Smooth muscle cell (in vitro differentiated cells): ENCODE results near the gene DENND2A. TPM values are rescaled to one million over a fixed set of nuclear protein-coding genes. Genes with fewer than 3 reads are reported as not detected.
A peak's percentile ranks its signal among the peaks of the same experiment; 100 is the strongest.

Source experiments
- DNase-seq: peaks from one replicate; lab custom pipeline; 2025; ENCODE audit not compliant: unreplicated experiment; lab: John Stamatoyannopoulos, UW
- H2AFZ ChIP-seq: fragments of 200-600 bp; sonication (generic); 2 replicates; pipeline ENCODE4 v1.6.0; 2016; ENCODE audit warnings: antibody characterized with exemption, low read depth, mild to moderate bottlenecking
- H3F3A ChIP-seq: fragments of 200-600 bp; sonication (generic); 2 replicates; pipeline ENCODE4 v1.6.0; 2017; ENCODE audit warnings: antibody characterized with exemption, low read depth
- H3K27ac ChIP-seq: fragments of 200-600 bp; sonication (generic); 2 replicates; pipeline ENCODE4 v1.5.1; 2016; ENCODE audit warnings: low read depth, mild to moderate bottlenecking
- H3K27me3 ChIP-seq: fragments of 200-600 bp; sonication (generic); 2 replicates; pipeline ENCODE4 v1.6.1; 2016; ENCODE audit warnings: low read depth, mild to moderate bottlenecking
- H3K36me3 ChIP-seq: fragments of 200-600 bp; sonication (generic); 2 replicates; pipeline ENCODE4 v1.5.1; 2016; ENCODE audit warnings: low read depth
- H3K4me1 ChIP-seq: fragments of 200-600 bp; sonication (generic); 2 replicates; pipeline ENCODE4 v1.5.1; 2016; ENCODE audit warnings: low read depth
- H3K4me2 ChIP-seq: fragments of 200-600 bp; sonication (generic); 2 replicates; pipeline ENCODE4 v1.6.0; 2016; ENCODE audit warnings: mild to moderate bottlenecking
- H3K4me3 ChIP-seq: fragments of 200-600 bp; sonication (generic); 2 replicates; pipeline ENCODE4 v1.5.1; 2016; ENCODE audit warnings: mild to moderate bottlenecking
- H3K79me2 ChIP-seq: fragments of 200-600 bp; sonication (generic); 2 replicates; pipeline ENCODE4 v1.6.0; 2016; ENCODE audit warnings: low read depth, mild to moderate bottlenecking
- H3K9ac ChIP-seq: fragments of 200-600 bp; sonication (generic); 2 replicates; pipeline ENCODE4 v1.6.0; 2016; ENCODE audit warnings: low read depth
- H3K9me3 ChIP-seq: fragments of 200-600 bp; sonication (generic); replicated peaks from 2 replicates; pipeline ENCODE4 v1.5.1; 2016; ENCODE audit warnings: low read depth
- H4K20me1 ChIP-seq: fragments of 200-600 bp; sonication (generic); 2 replicates; pipeline ENCODE4 v1.6.0; 2016; ENCODE audit warnings: low read depth
- WGBS: methylation state at CpG from one replicate; pipeline ENCODE4 v1.1.7; 2016; ENCODE audit warnings: low lambda C conversion rate; 5-methylcytosine and 5-hydroxymethylcytosine counted together
- polyA plus RNA-seq: library from polyadenylated mRNA; unstranded; fragments of >200 nt; fragmentation: Nextera tagmentation; extraction: Ambion mirVana; gene quantifications from 2 replicates; pipeline ENCODE4 v1.2.1, GENCODE V29; 2016
- total RNA-seq: library from RNA; depleted of rRNA; stranded (reverse); fragments of >200 nt; gene quantifications from 2 replicates; pipeline ENCODE4 v1.2.3, GENCODE V29; 2014
- TF ChIP-seq, protein P1 (sequence below): fragments of 200-600 bp; sonication (generic); IDR thresholded peaks from 2 replicates; pipeline ENCODE4 v1.5.1; 2017; ENCODE audit warnings: borderline replicate concordance, mild to moderate bottlenecking, antibody characterized with exemption; ENCODE audit not compliant: insufficient read depth, poor library complexity, severe bottlenecking

DENND2A gene
- total and polyA plus RNA-seq, 2 experiments from 2014 or later, result 1.8 to 4.6 TPM

GRCh38 chr7:140541176-140541512, 99.5 kb downstream of the DENND2A start:
- Histone ChIP-seq H3K79me2 (no peaks in the 10 kb centered on the region), H3K9me3 (no peaks in the 10 kb centered on the region), H3K4me2 (peak overlapping the region; percentile 76), H3K9ac (no peak overlapping the region), H3K27ac (no peak overlapping the region), H3K4me1 (peaks cover 14% of the 10 kb centered on the region), H4K20me1 (no peaks in the 10 kb centered on the region), H2AFZ (no peak overlapping the region), H3F3A (no peaks in the 10 kb centered on the region), H3K27me3 (no peaks in the 10 kb centered on the region), H3K36me3 (no peaks in the 10 kb centered on the region), H3K4me3 (no peak overlapping the region)
- 59% methylated on average over 4 of the region's 4 CpGs for WGBS
- DNase-seq, result no peak
- TF ChIP-seq, protein P1, sequence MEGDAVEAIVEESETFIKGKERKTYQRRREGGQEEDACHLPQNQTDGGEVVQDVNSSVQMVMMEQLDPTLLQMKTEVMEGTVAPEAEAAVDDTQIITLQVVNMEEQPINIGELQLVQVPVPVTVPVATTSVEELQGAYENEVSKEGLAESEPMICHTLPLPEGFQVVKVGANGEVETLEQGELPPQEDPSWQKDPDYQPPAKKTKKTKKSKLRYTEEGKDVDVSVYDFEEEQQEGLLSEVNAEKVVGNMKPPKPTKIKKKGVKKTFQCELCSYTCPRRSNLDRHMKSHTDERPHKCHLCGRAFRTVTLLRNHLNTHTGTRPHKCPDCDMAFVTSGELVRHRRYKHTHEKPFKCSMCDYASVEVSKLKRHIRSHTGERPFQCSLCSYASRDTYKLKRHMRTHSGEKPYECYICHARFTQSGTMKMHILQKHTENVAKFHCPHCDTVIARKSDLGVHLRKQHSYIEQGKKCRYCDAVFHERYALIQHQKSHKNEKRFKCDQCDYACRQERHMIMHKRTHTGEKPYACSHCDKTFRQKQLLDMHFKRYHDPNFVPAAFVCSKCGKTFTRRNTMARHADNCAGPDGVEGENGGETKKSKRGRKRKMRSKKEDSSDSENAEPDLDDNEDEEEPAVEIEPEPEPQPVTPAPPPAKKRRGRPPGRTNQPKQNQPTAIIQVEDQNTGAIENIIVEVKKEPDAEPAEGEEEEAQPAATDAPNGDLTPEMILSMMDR, result no peak

DNA sequence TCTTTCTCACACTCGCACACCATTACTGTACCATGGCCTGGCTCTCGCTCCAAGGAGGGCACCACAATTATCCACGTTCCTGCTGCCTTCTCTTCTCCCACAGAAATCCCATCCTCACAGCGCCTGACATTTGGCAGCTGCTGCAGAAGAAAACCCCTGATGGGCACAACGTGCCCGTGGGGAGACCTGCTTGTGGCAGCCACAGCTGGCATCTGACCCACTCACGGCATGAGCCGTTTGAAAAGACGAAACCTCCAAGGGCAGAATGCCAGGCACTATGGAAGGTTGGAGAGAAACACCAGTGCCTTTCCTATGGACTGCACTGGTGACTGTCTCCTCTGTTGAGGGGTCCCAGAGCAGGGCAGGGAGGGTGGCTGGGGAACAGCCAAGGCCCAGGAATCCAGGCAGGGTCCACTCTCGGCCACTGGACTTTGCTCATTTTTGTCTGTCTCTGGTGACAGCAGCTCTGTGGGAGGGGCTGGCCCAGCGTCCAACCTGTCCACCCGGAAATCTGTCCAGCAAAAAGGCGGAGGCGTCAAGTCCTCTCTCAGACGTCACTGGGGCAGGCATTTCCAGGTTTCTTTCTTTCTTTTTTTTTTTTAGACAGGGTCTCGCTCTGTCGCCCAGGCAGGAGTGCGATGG, 100.4 kb downstream of the DENND2A start:
- no peaks in the 10 kb centered on the region for H3K27me3 ChIP-seq
- no peaks in the 10 kb centered on the region for H3K79me2 ChIP-seq
- no peaks in the 10 kb centered on the region for H4K20me1 ChIP-seq
- H3K4me3 ChIP-seq, result no peak overlapping the region
- no peak for DNase-seq
- H3K36me3 ChIP-seq, result no peaks in the 10 kb centered on the region
- peaks cover 14% of the 10 kb centered on the region for H3K4me1 ChIP-seq
- no peak overlapping the region for H3K9ac ChIP-seq
- TF ChIP-seq, protein P1, result no peak
- H3K27ac ChIP-seq, result no peak overlapping the region
- H2AFZ ChIP-seq, result no peak overlapping the region
- no peaks in the 10 kb centered on the region for H3F3A ChIP-seq
- H3K9me3 ChIP-seq, result no peaks in the 10 kb centered on the region
- WGBS, result 94% methylated on average over 18 of the region's 18 CpGs
- no peak overlapping the region for H3K4me2 ChIP-seq

DNA sequence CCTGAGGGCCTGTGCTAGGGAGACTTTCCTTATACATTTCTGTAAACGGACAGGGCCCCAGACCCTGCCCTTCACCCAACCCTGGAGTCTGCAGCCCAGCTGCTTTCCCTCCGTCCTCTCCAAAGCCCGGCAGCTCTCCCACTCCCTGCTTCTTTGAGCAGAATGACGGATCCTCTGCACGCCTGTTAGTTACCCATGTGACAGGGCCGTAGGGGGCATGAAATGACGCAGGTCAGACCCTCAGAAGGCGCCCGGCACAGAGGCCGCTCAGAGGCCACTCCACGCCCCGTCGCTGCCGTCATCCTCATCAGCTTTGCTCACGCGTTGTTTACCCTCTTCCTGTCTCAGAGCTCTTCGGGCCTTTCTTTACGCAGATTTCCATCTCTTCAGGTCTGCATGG, 101.2 kb downstream of the DENND2A start:
- Histone ChIP-seq H3K4me1 (peaks cover 14% of the 10 kb centered on the region), H3K9ac (no peak overlapping the region), H3K27ac (no peak overlapping the region), H3K27me3 (no peaks in the 10 kb centered on the region), H2AFZ (no peak overlapping the region), H3F3A (no peaks in the 10 kb centered on the region), H4K20me1 (no peaks in the 10 kb centered on the region), H3K9me3 (no peaks in the 10 kb centered on the region), H3K4me2 (no peak overlapping the region), H3K79me2 (no peaks in the 10 kb centered on the region), H3K4me3 (no peak overlapping the region), H3K36me3 (no peaks in the 10 kb centered on the region)
- no peak for DNase-seq
- 97% methylated on average over 18 of the region's 18 CpGs for WGBS
- TF ChIP-seq, protein P1, result no peak
